ENCODE measurements around the gene RBBP4.

GRCh38 chr1:32650752-32651460, at the start of gene RBBP4:
- TF ChIP-seq CTCF (IDR thresholded peaks at IDR 0.05; ENCODE audit: poor library complexity, severe bottlenecking), result peak; percentile 30
- TF ChIP-seq RAD21 (conservative IDR thresholded peaks at IDR 0.05), result no peak
- TF ChIP-seq SMC3 (conservative IDR thresholded peaks at IDR 0.05; ENCODE audit: poor library complexity), result no peak
- no peak for TF ChIP-seq EZH2 (IDR thresholded peaks at IDR 0.05; ENCODE audit: borderline replicate concordance, insufficient read depth, low read length, poor library complexity, severe bottlenecking)
